Measurements from ENCODE around the gene MICAL1.

- TF ChIP-seq CTCF (IDR thresholded peaks at IDR 0.05) = no peak
- no peak for TF ChIP-seq POLR2A (IDR thresholded peaks at IDR 0.05)
Observed at GRCh38 chr6:109491207-109491938, 35.8 kb upstream of the MICAL1 start.

Data from thyroid gland (tissue), 4 donors.